ENCODE results near the gene TSKU.

Gene TSKU

GRCh38 chr11:76776472-76776871, 6.7 kb upstream of the TSKU start:
- H3F3A ChIP-seq (ENCODE audit: insufficient read depth, low read length): no peaks in the 10 kb centered on the region
- H3K9me3 ChIP-seq (replicated peaks; ENCODE audit: insufficient read depth, low read length): no peaks in the 10 kb centered on the region
- no peak overlapping the region for H3K4me2 ChIP-seq (ENCODE audit: low read depth, low read length)
- no peak overlapping the region for H3K27ac ChIP-seq (ENCODE audit: low read length)
- H3K36me3 ChIP-seq (replicated peaks; ENCODE audit: insufficient read depth, low read length): no peaks in the 10 kb centered on the region
- H3K9ac ChIP-seq (ENCODE audit: low read length): no peak overlapping the region
- TF ChIP-seq EZH2phosphoT487 (IDR thresholded peaks at IDR 0.05; ENCODE audit: low read length) (no peak), EZH2 (optimal IDR thresholded peaks at IDR 0.05; ENCODE audit: low read depth, low read length) (no peak)
- H4K20me1 ChIP-seq (ENCODE audit: insufficient read depth, low read length): no peaks in the 10 kb centered on the region
- DNase-seq: no peak
- H3K4me3 ChIP-seq (ENCODE audit: low read length): no peak overlapping the region
- no peaks in the 10 kb centered on the region for H3K9me2 ChIP-seq (replicated peaks; ENCODE audit: insufficient read depth, low read length)
- no peak overlapping the region for H2AFZ ChIP-seq (ENCODE audit: low read length)
- no peaks in the 10 kb centered on the region for H3K27me3 ChIP-seq (replicated peaks; ENCODE audit: insufficient read depth, low read length)
- H3K79me2 ChIP-seq (ENCODE audit: low read length): no peaks in the 10 kb centered on the region
- peaks cover 6% of the 10 kb centered on the region for H3K4me1 ChIP-seq (ENCODE audit: low read length)

- Histone ChIP-seq H3K9ac (ENCODE audit: low read length) (no peak overlapping the region), H3K27me3 (replicated peaks; ENCODE audit: insufficient read depth, low read length) (no peaks in the 10 kb centered on the region), H3K79me2 (ENCODE audit: low read length) (no peaks in the 10 kb centered on the region), H3K27ac (ENCODE audit: low read length) (no peak overlapping the region), H3K9me2 (replicated peaks; ENCODE audit: insufficient read depth, low read length) (no peaks in the 10 kb centered on the region), H3K9me3 (replicated peaks; ENCODE audit: insufficient read depth, low read length) (no peaks in the 10 kb centered on the region), H3K4me2 (ENCODE audit: low read depth, low read length) (no peak overlapping the region), H3K4me1 (ENCODE audit: low read length) (peaks cover 7% of the 10 kb centered on the region; the same call in 1 of the 2 replicates), H2AFZ (ENCODE audit: low read length) (no peak overlapping the region), H4K20me1 (ENCODE audit: insufficient read depth, low read length) (no peaks in the 10 kb centered on the region), H3F3A (ENCODE audit: insufficient read depth, low read length) (peaks cover 2% of the 10 kb centered on the region; the same call in 1 of the 2 replicates), H3K4me3 (ENCODE audit: low read length) (no peak overlapping the region), H3K36me3 (replicated peaks; ENCODE audit: insufficient read depth, low read length) (no peaks in the 10 kb centered on the region)
- no peak for DNase-seq
- TF ChIP-seq EZH2 (optimal IDR thresholded peaks at IDR 0.05; ENCODE audit: low read depth, low read length) (no peak), CTCF (IDR thresholded peaks at IDR 0.05; ENCODE audit: low read length) (no peak), EZH2phosphoT487 (IDR thresholded peaks at IDR 0.05; ENCODE audit: low read length) (no peak)
These were observed 5.9 kb upstream of the TSKU start for GRCh38 chr11:76777305-76777704.

- Histone ChIP-seq H4K20me1 (ENCODE audit: insufficient read depth, low read length) (no peaks in the 10 kb centered on the region), H3K27ac (ENCODE audit: low read length) (no peak overlapping the region), H3F3A (ENCODE audit: insufficient read depth, low read length) (peaks cover 8% of the 10 kb centered on the region), H3K4me2 (ENCODE audit: low read depth, low read length) (no peak overlapping the region), H3K27me3 (replicated peaks; ENCODE audit: insufficient read depth, low read length) (no peaks in the 10 kb centered on the region), H3K9ac (ENCODE audit: low read length) (no peak overlapping the region), H3K4me1 (ENCODE audit: low read length) (peaks cover 7% of the 10 kb centered on the region; the same call in 1 of the 2 replicates), H3K9me3 (replicated peaks; ENCODE audit: insufficient read depth, low read length) (no peaks in the 10 kb centered on the region), H3K9me2 (replicated peaks; ENCODE audit: insufficient read depth, low read length) (no peaks in the 10 kb centered on the region), H2AFZ (ENCODE audit: low read length) (no peak overlapping the region), H3K36me3 (replicated peaks; ENCODE audit: insufficient read depth, low read length) (no peaks in the 10 kb centered on the region), H3K79me2 (ENCODE audit: low read length) (no peaks in the 10 kb centered on the region), H3K4me3 (ENCODE audit: low read length) (no peak overlapping the region)
- no peak for DNase-seq
- TF ChIP-seq CTCF (IDR thresholded peaks at IDR 0.05; ENCODE audit: low read length) (no peak), EZH2 (optimal IDR thresholded peaks at IDR 0.05; ENCODE audit: low read depth, low read length) (no peak), EZH2phosphoT487 (IDR thresholded peaks at IDR 0.05; ENCODE audit: low read length) (no peak)
These were observed 5.3 kb upstream of the TSKU start for GRCh38 chr11:76777876-76778275.

- Histone ChIP-seq H3K79me2 (ENCODE audit: low read length) (no peaks in the 10 kb centered on the region), H3K9ac (ENCODE audit: low read length) (no peak overlapping the region), H2AFZ (ENCODE audit: low read length) (no peak overlapping the region), H4K20me1 (ENCODE audit: insufficient read depth, low read length) (no peaks in the 10 kb centered on the region), H3K4me1 (ENCODE audit: low read length) (peaks cover 7% of the 10 kb centered on the region; the same call in 1 of the 2 replicates), H3K36me3 (replicated peaks; ENCODE audit: insufficient read depth, low read length) (no peaks in the 10 kb centered on the region), H3K4me3 (ENCODE audit: low read length) (no peak overlapping the region), H3K27ac (ENCODE audit: low read length) (no peak overlapping the region), H3K4me2 (ENCODE audit: low read depth, low read length) (no peak overlapping the region), H3F3A (ENCODE audit: insufficient read depth, low read length) (peaks cover 8% of the 10 kb centered on the region), H3K27me3 (replicated peaks; ENCODE audit: insufficient read depth, low read length) (no peaks in the 10 kb centered on the region), H3K9me2 (replicated peaks; ENCODE audit: insufficient read depth, low read length) (no peaks in the 10 kb centered on the region), H3K9me3 (replicated peaks; ENCODE audit: insufficient read depth, low read length) (no peaks in the 10 kb centered on the region)
- TF ChIP-seq EZH2phosphoT487 (IDR thresholded peaks at IDR 0.05; ENCODE audit: low read length) (no peak), CTCF (IDR thresholded peaks at IDR 0.05; ENCODE audit: low read length) (no peak), EZH2 (optimal IDR thresholded peaks at IDR 0.05; ENCODE audit: low read depth, low read length) (no peak)
- no peak for DNase-seq
These were observed 4.3 kb upstream of the TSKU start for GRCh38 chr11:76778874-76779273.

All from MM.1S (cell line).